Vagina (tissue), 2 donors: ENCODE measurements around the gene SUGP2. TPM values are rescaled to one million over a fixed set of nuclear protein-coding genes. Genes with fewer than 3 reads are reported as not detected.

Source experiments
- DNase-seq, 2 donors: peaks; one replicate each; pipeline ENCODE4 v3.0.0-alpha.2; 2017; ENCODE audit errors: extremely low spot score in 2 of 2
- H3K27ac ChIP-seq: fragments of 200-600 bp; sonication (generic); one replicate; pipeline ENCODE4 v1.5.1; 2019
- H3K27me3 ChIP-seq: fragments of 200-600 bp; sonication (generic); one replicate; pipeline ENCODE4 v1.5.1; 2019
- H3K36me3 ChIP-seq, 2 donors: fragments of 200-600 bp; sonication (generic); one replicate each; pipeline ENCODE4 v1.5.1; 2017 to 2019
- H3K4me1 ChIP-seq: fragments of 200-600 bp; sonication (generic); one replicate; pipeline ENCODE4 v1.5.1; 2019
- H3K4me3 ChIP-seq, 2 donors: fragments of 200-600 bp; sonication (generic); 1 replicate in 1 of 2; 2 replicates in 1 of 2; pipeline ENCODE4 v1.5.1; 2016 to 2019
- H3K9me3 ChIP-seq: fragments of 200-600 bp; sonication (generic); one replicate; pipeline ENCODE4 v1.5.1; 2019
- POLR2A ChIP-seq, 2 donors: fragments of 450-650 bp; IDR thresholded peaks; one replicate each; pipeline ENCODE4 v1.6.1; 2017; ENCODE audit warnings: antibody characterized with exemption in 2 of 2, mild to moderate bottlenecking in 2 of 2, moderate library complexity in 2 of 2
- POLR2AphosphoS5 ChIP-seq, 2 donors: sonication (generic); formaldehyde crosslinking; IDR thresholded peaks; one replicate each; pipeline ENCODE4 v1.9.0; 2017; ENCODE audit warnings: antibody characterized with exemption in 2 of 2, mild to moderate bottlenecking in 2 of 2, low read depth in 1 of 2; ENCODE audit not compliant: insufficient read depth in 1 of 2
- intact Hi-C: fragments of 100-400 bp; cut with DNase I; formaldehyde crosslinking; loops from one replicate; pipeline ENCODE4 v1.15.1; 2023
- total RNA-seq: library from RNA; depleted of rRNA; stranded (reverse); fragments of >200 nt; gene quantifications from one replicate; pipeline ENCODE4 v1.2.3, GENCODE V29; 2016
- TF ChIP-seq, protein P1 (sequence below), 3 experiments: fragments of 450-650 bp in 2 of 3; fragments of 200-600 bp in 1 of 3; sonication (generic) in 1 of 3; IDR thresholded peaks; one replicate each; pipeline ENCODE4 v1.5.1; 2017 to 2019; ENCODE audit warnings: antibody characterized with exemption in 3 of 3, mild to moderate bottlenecking in 2 of 3, moderate library complexity in 2 of 3

Gene SUGP2
- total RNA-seq, 1 donor from 2014 or later: 57.9 TPM

DNA sequence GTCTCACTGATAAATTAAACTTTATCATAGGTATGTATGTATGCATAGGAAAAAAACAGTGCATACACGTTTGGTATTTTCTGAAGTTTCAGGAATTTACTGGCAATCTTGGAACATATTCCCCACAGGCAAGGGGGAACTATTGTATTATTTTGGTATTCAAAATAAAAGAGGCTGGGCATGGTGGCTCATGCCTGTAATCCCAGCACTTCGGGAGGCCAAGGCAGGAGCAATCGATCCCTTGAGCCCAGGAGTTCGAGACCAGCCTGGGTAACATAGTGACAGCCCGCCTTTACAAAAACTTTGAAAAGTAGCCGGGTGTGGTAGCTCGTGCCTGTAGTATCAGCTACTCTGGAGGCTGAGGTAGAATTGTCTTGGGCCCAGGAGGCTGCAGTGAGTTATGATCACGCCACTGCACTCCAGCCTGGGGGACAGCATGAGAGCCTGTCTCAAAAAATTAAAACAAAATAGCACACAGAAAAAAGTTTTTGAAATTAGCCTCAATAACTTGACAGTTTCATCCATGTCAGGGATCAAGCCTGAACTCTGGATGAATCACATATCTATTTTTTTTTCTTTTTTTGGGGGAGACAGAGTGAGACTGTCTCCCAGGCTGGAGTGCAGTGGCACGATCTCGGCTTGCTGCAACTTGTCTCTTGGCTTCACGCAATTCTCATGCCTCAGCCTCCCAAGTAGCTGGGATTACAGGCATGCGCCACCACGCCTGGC lies 63.2 kb downstream of the SUGP2 start:
- Histone ChIP-seq H3K9me3 (no peaks in the 10 kb centered on the region), H3K4me3 (no peak overlapping the region), H3K4me1 (peaks cover 35% of the 10 kb centered on the region), H3K36me3 (no peaks in the 10 kb centered on the region), H3K27ac (peak overlapping the region; percentile 82), H3K27me3 (no peaks in the 10 kb centered on the region)
- TF ChIP-seq POLR2AphosphoS5 (IDR thresholded peaks at IDR 0.05; ENCODE audit: insufficient read depth in 1 of 2, low read depth in 1 of 2) (no peak), POLR2A (IDR thresholded peaks at IDR 0.05) (no peak)
- TF ChIP-seq, protein P1, sequence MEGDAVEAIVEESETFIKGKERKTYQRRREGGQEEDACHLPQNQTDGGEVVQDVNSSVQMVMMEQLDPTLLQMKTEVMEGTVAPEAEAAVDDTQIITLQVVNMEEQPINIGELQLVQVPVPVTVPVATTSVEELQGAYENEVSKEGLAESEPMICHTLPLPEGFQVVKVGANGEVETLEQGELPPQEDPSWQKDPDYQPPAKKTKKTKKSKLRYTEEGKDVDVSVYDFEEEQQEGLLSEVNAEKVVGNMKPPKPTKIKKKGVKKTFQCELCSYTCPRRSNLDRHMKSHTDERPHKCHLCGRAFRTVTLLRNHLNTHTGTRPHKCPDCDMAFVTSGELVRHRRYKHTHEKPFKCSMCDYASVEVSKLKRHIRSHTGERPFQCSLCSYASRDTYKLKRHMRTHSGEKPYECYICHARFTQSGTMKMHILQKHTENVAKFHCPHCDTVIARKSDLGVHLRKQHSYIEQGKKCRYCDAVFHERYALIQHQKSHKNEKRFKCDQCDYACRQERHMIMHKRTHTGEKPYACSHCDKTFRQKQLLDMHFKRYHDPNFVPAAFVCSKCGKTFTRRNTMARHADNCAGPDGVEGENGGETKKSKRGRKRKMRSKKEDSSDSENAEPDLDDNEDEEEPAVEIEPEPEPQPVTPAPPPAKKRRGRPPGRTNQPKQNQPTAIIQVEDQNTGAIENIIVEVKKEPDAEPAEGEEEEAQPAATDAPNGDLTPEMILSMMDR (IDR thresholded peaks at IDR 0.05): no peak
- intact Hi-C loops: no loop called here
- DNase-seq: no peak

DNA sequence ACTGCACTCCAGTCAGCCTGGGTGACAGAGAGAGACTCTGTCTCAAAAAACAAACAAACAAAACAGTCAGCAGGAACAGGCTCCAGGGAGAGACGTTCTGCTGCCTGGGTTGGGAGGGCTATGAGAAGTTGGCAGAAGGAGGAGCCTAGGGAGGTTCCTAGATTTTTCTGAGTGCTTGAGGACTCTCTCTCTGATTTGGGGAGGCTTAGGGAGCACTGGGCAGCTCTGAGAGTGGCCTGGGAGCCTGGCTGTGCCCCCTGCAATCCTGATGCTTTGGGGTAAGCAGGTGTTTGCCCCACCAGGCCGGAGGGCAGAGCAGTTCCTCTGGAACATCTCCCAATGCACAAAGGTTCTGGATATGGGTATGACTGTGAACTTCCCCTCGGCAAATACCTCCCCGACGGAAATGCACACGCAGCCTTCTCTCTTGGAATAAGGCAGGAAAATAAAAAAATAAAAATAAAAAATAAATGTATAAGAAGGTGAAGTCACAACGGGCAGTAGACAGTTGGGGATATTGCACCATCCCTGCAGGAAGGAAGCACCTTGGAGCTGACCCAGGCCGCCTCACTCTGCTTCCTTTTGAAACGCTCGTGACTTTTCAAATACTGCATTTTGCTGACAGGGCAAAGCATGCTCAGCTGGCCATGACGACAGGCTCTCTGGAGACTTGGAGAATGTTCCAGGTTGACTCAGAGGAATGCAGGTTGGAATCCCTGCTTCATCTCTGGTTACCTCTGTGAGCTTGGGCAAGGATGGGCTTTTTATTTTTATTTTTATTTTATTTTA lies 65.8 kb downstream of the SUGP2 start:
- Histone ChIP-seq H3K36me3 (no peaks in the 10 kb centered on the region), H3K27ac (peak overlapping the region; percentile 75), H3K27me3 (no peaks in the 10 kb centered on the region), H3K4me3 (no peak overlapping the region), H3K9me3 (no peaks in the 10 kb centered on the region), H3K4me1 (peaks cover 35% of the 10 kb centered on the region)
- TF ChIP-seq, protein P1 (IDR thresholded peaks at IDR 0.05): no peak
- TF ChIP-seq POLR2A (IDR thresholded peaks at IDR 0.05) (no peak), POLR2AphosphoS5 (IDR thresholded peaks at IDR 0.05; ENCODE audit: insufficient read depth in 1 of 2, low read depth in 1 of 2) (peak in 1 of 2 donors; percentile 95)
- no peak for DNase-seq
- intact Hi-C loops: no loop called here

DNA sequence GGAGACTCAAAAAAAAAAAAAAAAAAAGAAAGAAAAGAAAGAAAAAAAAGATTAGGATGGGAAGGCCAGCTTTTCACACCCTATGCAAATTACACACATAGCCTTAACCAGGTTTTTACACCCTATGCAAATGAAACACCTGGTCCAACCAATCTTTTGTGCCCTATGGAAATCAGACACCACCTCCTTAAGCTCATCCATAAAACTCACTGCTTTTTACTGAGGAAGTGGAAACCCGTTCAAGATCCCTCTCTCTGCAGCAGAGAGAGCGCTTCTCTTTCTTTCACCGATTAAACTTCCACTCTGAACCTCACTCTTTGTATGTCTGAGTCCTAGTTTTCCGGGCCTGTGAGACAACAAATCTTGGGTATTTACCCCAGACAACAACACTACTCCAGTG lies 67.0 kb downstream of the SUGP2 start:
- no peak for DNase-seq
- Histone ChIP-seq H3K9me3 (no peaks in the 10 kb centered on the region), H3K36me3 (no peaks in the 10 kb centered on the region), H3K27ac (no peak overlapping the region), H3K27me3 (no peaks in the 10 kb centered on the region), H3K4me3 (no peak overlapping the region), H3K4me1 (peaks cover 32% of the 10 kb centered on the region)
- intact Hi-C loops: no loop called here
- TF ChIP-seq POLR2A (IDR thresholded peaks at IDR 0.05) (no peak), POLR2AphosphoS5 (IDR thresholded peaks at IDR 0.05; ENCODE audit: insufficient read depth in 1 of 2, low read depth in 1 of 2) (no peak)
- TF ChIP-seq, protein P1 (IDR thresholded peaks at IDR 0.05): no peak

DNA sequence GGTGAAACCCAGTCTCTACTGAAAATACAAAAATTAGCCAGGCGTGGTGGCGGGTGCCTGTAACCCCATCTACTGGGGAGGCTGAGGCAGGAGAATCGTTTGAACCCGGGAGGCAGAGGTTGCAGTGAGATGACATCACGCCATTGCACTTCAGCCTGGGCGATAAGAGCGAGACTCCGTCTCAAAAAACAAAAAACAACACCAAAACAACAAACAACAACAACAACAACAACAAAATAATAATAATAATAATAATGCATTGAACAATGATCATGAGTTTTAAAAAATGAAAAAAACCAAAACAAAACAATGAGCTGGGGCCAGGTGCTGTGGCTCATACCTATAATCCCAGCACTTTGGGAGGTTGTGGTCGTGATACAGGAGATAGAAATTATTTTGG lies 69.2 kb downstream of the SUGP2 start:
- no peaks in the 10 kb centered on the region for H3K36me3 ChIP-seq
- peaks cover 18% of the 10 kb centered on the region for H3K4me1 ChIP-seq
- no peak overlapping the region for H3K27ac ChIP-seq
- no peak for DNase-seq
- no peak for TF ChIP-seq POLR2A (IDR thresholded peaks at IDR 0.05)
- TF ChIP-seq, protein P1 (IDR thresholded peaks at IDR 0.05): no peak
- TF ChIP-seq POLR2AphosphoS5 (IDR thresholded peaks at IDR 0.05; ENCODE audit: insufficient read depth in 1 of 2, low read depth in 1 of 2): no peak
- intact Hi-C loops: no loop called here
- H3K27me3 ChIP-seq: no peaks in the 10 kb centered on the region
- no peak overlapping the region for H3K4me3 ChIP-seq
- H3K9me3 ChIP-seq: no peaks in the 10 kb centered on the region
